ENCODE measurements around the gene ABCC9.

The ABCC9 gene

GRCh38 chr12:21882635-21883034 is 58.6 kb downstream of the ABCC9 start:
- H3K4me3 ChIP-seq (ENCODE audit: low read depth, low read length) = no peak overlapping the region

- no peak overlapping the region for H3K4me3 ChIP-seq (ENCODE audit: low read depth, low read length)
Observed at GRCh38 chr12:21881965-21882364, 59.3 kb downstream of the ABCC9 start.

- H3K4me3 ChIP-seq (ENCODE audit: low read depth, low read length) = no peak overlapping the region
Observed at GRCh38 chr12:21879312-21879711, 61.9 kb downstream of the ABCC9 start.

GRCh38 chr12:21877293-21877982 is 63.8 kb downstream of the ABCC9 start:
- no peak overlapping the region for H3K4me3 ChIP-seq (ENCODE audit: low read depth, low read length)

GRCh38 chr12:21865846-21866245 is 75.4 kb downstream of the ABCC9 start:
- H3K4me3 ChIP-seq (ENCODE audit: low read depth, low read length) = no peak overlapping the region

- H3K4me3 ChIP-seq (ENCODE audit: low read depth, low read length) = no peak overlapping the region
Observed at GRCh38 chr12:21860534-21860933, 80.7 kb downstream of the ABCC9 start.

- H3K4me3 ChIP-seq (ENCODE audit: low read depth, low read length) = no peak overlapping the region
Observed at GRCh38 chr12:21860128-21860527, 81.1 kb downstream of the ABCC9 start.

- no peak overlapping the region for H3K4me3 ChIP-seq (ENCODE audit: low read depth, low read length)
Observed at GRCh38 chr12:21852251-21852650, 89.0 kb downstream of the ABCC9 start.

- H3K4me3 ChIP-seq (ENCODE audit: low read depth, low read length) = no peak overlapping the region
Observed at GRCh38 chr12:21851151-21851550, 90.1 kb downstream of the ABCC9 start.

GRCh38 chr12:21850419-21850818 is 90.8 kb downstream of the ABCC9 start:
- H3K4me3 ChIP-seq (ENCODE audit: low read depth, low read length) = no peak overlapping the region

GRCh38 chr12:21849878-21850277 is 91.3 kb downstream of the ABCC9 start:
- H3K4me3 ChIP-seq (ENCODE audit: low read depth, low read length) = no peak overlapping the region

GRCh38 chr12:21848192-21848591 is 93.0 kb downstream of the ABCC9 start:
- no peak overlapping the region for H3K4me3 ChIP-seq (ENCODE audit: low read depth, low read length)

GRCh38 chr12:21843795-21844194 is 97.4 kb downstream of the ABCC9 start:
- H3K4me3 ChIP-seq (ENCODE audit: low read depth, low read length) = no peak overlapping the region

- no peak overlapping the region for H3K4me3 ChIP-seq (ENCODE audit: low read depth, low read length)
Observed at GRCh38 chr12:21839776-21840175, 101.5 kb downstream of the ABCC9 start.

- no peak overlapping the region for H3K4me3 ChIP-seq (ENCODE audit: low read depth, low read length)
Observed at GRCh38 chr12:21837847-21838246, 103.4 kb downstream of the ABCC9 start.

GRCh38 chr12:21831791-21832344 is 109.4 kb downstream of the ABCC9 start:
- no peak overlapping the region for H3K4me3 ChIP-seq (ENCODE audit: low read depth, low read length)

GRCh38 chr12:21828779-21829178 is 112.4 kb downstream of the ABCC9 start:
- H3K4me3 ChIP-seq (ENCODE audit: low read depth, low read length) = no peak overlapping the region

GRCh38 chr12:21828136-21828775 is 113.0 kb downstream of the ABCC9 start:
- no peak overlapping the region for H3K4me3 ChIP-seq (ENCODE audit: low read depth, low read length)

GRCh38 chr12:21827083-21827482 is 114.1 kb downstream of the ABCC9 start:
- no peak overlapping the region for H3K4me3 ChIP-seq (ENCODE audit: low read depth, low read length)

GRCh38 chr12:21826618-21826910 is 114.7 kb downstream of the ABCC9 start:
- no peak overlapping the region for H3K4me3 ChIP-seq (ENCODE audit: low read depth, low read length)

GRCh38 chr12:21825886-21826617 is 115.2 kb downstream of the ABCC9 start:
- H3K4me3 ChIP-seq (ENCODE audit: low read depth, low read length) = no peak overlapping the region

- H3K4me3 ChIP-seq (ENCODE audit: low read depth, low read length) = no peak overlapping the region
Observed at GRCh38 chr12:21823581-21823980, 117.6 kb downstream of the ABCC9 start.
